Kasumi-1 (cell line): Measurements from ENCODE around the gene IRS2.
"Not testable (repeated sequence)": the region's sequence is repeated elsewhere in the genome, so short reads cannot be mapped to it uniquely, and the experiment has no call there.

Experiments
- DNase-seq, 2 experiments: peaks; one replicate each; lab custom pipeline; 2025; lab: John Stamatoyannopoulos, UW

Gene IRS2

DNA sequence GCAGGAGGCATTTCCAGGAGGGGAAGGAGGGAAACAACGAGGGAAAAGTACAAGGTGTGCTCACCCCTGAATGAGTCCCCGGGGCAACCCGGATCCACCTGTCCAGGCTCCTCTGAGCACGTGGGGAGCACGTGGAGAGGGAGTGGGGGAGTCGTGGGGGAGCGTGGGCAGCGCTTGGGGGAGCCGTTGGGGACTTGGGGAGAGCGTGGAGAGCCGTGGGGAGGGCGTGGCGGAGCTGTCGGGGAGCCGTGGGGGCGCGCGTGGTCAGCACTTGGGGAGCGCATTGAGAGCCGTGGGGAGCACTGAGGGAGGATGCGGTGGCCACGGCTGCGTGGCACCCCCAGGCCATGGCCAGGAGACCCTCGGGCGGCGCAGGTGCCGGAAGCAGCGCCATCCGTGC lies 52.8 kb downstream of the IRS2 start:
- DNase-seq, result no peak

DNA sequence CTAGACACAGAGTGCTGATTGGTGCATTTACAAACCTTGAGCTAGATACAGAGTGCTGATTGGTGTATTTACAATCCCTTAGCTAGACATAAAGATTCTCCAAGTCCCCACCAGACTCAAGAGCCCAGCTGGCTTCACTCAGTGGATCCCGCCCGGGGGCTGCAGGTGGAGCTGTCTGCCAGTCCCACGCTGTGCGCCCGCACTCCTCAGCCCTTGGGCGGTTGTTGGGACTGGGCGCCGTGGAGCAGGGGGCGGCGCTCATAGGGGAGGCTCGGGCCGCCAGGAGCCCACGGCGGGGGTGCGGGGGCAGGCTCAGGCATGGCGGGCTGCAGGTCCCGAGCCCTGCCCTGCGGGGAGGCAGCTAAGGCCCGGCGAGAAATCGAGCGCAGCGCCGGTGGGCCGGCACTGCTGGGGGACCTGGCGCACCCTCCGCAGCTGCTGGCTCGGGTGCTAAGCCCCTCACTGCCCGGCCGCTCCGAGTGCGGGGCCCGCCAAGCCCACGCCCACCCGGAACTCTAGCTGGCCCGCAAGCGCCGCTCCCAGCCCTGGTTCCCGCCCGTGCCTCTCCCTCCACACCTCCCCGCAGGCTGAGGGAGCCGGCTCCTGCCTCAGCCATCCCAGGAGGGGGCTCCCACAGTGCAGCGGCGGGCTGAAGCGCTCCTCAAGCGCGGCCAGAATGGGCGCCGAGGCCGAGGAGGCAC lies 53.8 kb downstream of the IRS2 start:
- DNase-seq, result not testable (repeated sequence)

DNA sequence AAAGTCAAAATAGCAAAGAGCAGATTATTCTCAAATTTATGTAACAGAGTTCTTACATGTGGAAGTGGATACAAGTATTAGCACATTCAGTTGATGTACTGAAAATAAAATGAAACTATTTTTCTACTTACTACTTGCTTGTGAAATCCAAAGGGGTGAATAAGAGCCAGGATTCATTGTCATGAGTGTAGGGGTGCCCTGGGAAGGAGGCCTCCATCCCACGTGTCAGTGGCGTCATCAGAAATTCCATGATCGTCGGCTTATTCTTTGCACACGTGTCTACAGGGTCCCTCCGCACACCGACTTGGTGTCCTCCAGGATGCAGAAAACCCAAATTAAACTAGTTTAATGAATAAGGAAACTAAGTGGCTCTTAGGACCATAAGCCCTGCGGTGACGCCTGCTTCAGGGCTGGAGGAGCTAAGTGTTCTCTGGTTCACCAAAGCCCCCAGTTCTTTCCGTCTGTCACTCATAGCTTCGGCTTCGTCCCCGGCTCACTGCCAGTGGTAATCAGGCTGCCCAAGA lies 55.5 kb downstream of the IRS2 start:
- DNase-seq, result peak; percentile 61 to 69

DNA sequence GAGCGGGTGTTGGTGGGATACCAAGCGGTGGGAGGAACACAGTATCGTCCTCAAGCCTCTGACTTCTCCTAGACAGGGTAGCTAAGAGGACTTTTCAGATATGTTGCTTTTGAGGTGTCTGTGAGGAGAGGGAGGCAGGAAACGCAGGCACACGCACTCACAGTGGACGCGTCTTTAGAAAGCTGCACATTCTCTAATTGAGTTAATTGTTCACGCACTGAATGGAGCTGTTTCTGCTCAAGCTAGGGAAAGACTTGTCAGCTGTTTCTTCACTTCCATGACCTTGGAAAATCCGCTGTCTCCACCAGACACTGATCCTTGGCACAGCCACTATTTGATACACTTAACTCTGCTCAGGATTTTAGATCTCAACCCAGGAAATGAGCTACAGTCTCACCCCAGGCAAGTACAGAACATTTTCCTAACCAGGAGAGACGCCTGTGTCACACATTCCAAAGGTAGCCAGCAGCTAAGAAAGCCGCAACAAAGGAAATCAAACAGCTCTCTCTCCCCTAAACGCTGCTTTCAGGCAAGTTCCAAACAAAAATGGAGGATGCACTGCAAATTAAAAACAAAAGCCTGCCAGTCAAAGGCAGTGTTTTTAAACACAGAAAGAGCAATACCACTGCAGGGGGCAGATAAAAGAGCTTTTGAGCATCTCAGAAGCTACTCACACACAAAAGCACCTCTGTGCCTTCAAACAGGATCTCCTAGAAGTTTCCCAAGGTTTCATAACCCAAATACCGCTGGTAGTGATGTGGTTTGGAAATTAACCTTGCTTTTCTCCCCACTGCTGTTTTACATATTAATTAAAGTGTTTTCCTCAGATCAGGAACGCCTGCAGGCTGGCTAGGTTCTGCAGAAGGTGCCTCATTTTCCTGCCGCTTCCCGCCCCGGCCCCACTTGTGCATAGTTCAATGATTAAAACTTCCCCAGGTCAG lies 57.3 kb downstream of the IRS2 start:
- DNase-seq, result no peak

DNA sequence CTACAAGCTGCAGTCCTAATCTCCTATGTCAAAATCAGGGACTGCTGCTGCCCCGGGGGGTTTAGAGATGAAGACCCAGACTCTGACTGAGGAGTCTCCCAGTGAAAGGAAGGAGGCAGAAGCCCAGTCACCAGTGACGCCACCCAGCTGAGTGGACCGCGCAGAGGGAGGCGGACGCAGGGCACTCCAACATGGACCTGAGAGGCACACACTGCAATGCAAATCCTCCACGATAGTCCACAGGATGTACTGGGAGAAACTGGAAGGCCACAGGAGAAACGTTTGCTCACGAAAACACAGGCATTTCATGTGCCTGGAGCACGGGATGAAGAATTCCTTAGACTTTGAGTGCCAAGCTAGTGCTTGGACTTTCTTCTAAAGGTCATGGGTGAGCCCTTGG lies 58.3 kb downstream of the IRS2 start:
- DNase-seq, result no peak

DNA sequence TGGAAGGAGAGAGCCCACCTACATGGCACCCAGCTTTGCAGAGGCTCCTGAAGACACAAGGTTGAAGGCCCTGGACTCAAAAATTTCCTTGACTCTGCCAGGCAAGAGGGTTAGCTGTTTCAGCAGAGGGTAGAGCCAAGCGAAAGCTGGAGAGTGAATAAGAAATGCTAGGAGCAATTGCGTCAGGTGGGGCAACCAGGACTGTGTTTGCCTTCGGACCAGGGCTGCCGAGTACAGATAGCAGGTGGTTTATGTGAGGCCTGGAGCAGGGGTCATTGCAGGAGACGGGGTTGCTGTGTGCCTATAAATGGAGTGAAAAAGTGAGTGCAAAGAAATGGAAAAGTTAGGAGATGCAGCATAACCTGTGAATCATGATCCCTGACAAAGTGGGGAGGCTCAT lies 59.1 kb downstream of the IRS2 start:
- no peak for DNase-seq

DNA sequence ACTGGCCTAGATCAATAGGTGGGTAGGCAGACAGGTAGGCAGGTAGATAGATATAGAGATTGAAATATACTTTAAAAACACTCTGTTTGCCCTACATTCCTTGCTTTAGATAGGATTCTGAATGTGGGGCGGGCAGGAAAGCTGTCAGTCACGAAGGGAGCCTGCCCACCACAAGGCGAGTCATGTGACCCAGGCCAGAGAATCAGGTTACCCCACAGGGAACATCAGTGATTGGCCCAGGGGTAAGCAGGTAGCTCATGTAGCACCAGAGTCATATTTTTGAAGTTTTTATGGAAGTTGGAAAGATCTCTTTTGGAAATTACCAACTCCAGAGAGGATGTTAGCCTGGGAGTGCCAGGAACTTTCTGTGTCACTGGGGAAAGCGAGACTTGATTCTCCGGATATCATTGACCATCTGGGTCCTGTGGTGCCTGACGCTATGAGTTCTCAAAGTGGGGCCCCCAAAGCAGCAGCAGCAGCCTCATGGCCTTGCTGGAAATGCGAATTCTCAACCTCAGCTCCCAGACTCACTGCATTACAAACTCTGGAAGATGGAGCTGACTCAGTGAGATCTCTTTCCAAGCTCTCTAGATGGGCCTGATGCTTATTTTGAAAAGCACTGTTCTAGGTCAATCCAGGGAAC lies 60.3 kb downstream of the IRS2 start:
- no peak for DNase-seq

DNA sequence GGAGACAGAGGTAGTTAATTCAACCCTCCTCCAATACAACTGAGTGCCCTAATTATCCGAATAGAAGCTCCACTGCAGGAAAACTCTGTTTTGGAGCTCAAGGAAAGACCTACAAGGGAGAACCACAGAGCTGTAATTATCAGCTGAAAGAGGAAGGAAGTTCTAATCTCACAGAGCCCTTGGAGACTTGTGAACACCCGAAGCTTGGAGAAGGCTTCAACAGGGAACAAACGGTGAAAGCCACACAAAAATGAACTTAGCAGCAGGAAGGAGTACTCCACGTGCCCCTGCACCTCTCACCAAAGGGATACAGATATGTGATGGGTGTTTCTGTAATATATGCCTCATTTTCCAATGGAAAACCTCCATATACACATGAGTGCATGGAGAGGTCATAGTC lies 61.1 kb downstream of the IRS2 start:
- peak; percentile 94 for DNase-seq

DNA sequence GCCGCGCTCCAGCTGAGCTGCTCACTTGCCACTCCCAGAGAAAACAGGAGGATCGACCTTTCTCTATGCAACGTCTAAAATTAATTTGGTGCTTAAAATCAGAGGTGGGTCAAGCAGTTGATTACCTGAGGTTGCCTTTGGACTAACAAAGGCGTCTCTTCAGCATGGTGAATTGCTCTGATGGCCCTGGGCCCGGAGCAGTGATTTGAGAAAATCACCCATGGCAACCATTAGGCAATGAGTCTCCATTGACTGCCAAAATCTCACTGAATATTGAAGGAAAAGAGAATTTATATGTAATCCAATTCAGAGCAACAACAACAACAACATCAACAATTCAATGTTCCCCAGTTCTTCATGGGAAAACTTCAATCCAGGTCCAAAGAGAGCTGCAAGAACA lies 61.8 kb downstream of the IRS2 start:
- DNase-seq, result no peak

DNA sequence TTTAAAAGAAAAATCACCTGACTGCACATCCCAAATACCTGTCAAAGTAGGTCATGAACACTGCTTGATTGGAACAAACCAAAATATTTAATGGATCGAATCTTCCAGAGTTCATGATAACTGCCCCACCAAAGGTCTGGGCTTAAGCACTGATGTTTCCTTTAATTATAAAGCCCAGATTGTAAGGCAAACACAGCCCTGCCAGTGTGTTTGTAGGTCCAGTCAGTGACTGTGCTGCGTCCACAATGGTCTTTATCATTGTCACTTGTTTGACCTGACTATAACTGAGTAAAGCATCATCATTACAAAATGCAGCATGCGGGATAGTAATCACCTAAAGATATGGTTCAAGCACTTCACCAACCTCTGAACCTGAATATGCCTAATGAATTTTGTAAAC lies 63.3 kb downstream of the IRS2 start:
- DNase-seq, result no peak

DNA sequence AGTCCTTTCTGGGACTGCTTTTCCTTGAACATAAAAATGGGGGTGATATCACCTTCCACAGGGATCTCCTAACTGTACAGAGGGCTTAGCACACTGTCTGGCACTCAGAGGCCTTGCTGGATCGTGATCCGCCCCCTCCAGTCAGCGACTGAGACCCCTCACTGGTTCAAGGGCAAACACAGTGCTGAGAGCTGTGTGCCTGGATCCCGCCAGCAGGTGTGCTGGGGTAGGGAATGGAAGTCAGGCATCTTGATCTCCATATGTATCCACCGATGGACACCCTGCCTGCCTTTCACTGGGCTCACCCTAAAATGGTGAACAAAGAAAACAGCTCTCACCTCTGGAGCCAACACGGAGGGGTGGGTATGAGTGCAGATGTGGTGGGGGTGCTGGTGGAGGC lies 64.3 kb downstream of the IRS2 start:
- no peak for DNase-seq

DNA sequence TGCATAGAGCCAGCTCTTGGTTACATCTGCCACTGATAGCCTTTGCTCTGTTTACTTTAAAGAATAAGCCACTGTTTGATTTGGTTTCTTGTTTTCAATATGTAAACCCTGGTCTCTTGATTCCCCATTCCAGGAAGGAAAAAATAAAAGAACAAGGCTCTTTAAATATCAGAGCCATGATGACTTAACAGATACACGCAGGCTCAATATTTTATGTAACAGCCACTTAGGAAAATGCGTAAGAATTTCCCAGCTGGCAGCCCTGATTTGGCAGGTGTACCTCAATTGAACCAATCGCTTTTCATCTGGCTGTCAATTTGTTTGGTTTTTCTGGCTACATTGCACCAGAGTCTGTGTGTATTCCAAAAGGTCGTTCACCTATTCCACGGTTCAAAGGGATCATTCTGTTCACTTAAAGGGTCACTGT lies 65.6 kb downstream of the IRS2 start:
- no peak for DNase-seq

DNA sequence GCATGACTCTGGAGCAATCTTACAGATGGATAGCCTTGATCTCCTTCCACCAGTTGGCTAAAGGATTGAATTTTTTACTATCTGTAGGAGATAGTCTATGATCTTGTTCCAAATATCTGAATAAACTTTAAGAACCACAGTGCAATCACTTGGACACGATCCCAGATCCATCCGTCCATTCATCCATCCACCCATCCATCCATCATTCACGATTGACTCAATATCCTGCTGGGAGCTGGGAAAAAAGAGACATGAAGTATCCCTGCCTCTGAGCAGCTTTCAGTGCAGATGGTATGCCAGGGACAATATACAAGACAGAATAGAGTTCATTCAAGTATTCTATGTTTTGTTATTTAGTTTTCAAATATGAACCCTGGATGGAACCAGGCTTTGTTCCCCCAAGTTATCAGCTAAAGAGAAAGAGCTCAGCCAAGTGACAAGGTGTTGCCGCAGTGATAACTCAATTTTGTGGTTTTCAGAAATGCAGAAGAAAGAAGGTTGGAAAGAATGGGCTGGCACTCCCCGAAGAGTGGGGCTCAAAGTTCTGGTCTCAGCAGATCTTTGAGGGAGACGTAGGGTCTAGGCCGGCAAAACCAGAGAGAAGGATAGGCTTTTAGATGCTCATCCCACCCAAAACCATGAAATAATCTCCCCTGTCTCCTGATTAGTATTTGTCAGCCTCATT lies 66.3 kb downstream of the IRS2 start:
- no peak for DNase-seq

DNA sequence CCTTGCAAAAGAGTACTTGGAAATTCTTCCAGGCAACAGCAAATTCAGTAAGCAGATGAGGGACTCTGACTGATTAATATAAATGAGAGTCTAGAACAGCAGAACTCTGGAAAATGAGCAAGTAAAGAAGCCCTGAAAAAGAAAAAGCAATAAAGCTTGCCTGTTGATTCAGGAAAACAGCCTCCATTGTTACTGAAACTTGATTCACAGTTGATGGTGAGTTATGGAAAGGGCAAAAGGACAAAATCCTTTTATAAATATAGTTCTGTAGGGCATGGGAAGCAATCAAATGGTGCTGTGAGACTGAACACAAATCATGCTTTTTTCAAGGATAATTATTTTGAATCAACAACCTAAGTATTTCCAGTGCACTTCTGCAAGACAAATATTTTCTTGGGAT lies 67.7 kb downstream of the IRS2 start:
- DNase-seq, result no peak

DNA sequence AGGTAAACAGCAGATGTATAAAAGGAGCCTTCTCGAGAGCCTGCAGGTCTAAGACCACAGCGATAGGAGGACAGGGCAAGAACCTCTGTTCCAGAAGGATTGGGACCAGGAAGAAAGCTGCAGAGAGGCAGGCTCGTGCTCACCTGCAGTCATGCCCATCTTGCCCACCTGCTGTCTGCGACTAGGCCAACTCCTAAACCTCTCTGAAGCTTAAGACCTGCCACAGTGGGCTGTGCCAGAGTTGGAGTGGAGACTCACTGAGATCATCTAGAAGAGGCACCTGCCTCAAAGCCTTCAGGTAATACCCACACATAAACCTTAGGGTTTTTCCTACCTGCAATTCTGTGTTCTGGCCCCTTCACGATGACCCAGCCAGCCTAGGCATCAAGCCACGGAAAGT lies 68.7 kb downstream of the IRS2 start:
- DNase-seq, result no peak

DNA sequence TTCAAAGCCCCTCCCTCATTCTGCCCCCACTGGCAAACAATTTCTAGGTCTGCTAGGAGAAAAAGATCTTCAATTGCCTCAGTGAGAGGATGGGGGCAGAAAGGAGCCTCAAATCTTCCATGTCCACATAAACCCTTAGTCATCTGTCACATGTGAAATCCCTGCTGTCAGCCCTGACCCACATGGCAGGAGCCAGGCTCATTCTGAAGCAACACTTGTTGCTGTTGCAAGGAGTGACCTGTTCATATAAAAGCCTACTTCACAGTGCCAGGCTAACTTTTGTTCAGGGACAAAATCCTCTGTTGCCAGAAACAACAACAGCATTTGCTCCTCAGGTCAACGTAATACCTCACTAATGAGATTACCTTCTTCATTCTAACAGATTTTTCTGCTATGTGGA lies 70.5 kb downstream of the IRS2 start:
- peak in 1 of 2 experiments; percentile 26 for DNase-seq

DNA sequence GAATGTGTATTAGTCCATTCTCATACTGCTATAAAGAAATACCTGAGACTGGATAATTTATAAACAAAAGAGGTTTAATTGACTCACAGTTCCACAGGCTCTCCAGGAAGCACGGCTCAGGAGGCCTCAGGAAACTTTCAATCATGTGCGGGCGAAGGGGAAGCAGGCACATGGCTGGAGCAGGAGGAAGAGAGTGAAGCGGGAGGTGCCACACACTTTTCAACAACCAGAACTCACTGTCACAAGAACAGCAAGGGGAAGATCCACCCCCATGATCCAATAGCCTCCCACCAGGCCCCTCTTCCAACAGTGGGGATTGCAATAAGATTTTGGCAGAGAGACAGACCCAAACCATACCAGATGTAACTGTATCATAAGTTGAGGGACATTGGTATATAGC lies 72.7 kb downstream of the IRS2 start:
- DNase-seq, result peak; percentile 38 to 60

DNA sequence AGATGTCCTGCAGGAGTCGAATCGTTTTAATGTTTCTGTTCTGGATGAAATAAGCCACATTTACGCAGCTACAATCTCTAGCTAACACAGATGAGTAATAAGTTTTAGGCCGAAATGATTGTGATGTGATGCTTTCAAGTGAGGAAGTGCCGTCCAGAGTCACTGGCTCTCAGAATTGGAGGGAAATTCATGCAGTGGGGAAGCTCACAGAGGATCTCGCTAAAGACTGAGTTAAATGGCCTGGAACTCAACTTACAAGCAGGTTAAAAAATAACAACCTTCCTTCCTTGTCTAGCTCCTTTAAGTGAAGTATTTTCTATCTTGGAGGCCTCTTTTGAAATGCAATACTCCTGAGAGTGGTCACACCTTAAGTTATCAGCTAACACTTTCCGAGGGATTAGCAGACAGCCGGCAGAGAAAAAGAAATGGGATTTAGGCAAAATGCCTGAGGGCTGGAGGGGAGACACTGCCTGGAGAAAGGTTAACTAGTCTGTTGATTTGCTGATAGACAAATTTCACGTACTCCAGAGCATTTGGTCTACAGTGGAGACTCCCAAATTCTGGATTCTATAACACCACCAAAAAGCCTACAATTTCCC lies 74.2 kb downstream of the IRS2 start:
- DNase-seq, result no peak

DNA sequence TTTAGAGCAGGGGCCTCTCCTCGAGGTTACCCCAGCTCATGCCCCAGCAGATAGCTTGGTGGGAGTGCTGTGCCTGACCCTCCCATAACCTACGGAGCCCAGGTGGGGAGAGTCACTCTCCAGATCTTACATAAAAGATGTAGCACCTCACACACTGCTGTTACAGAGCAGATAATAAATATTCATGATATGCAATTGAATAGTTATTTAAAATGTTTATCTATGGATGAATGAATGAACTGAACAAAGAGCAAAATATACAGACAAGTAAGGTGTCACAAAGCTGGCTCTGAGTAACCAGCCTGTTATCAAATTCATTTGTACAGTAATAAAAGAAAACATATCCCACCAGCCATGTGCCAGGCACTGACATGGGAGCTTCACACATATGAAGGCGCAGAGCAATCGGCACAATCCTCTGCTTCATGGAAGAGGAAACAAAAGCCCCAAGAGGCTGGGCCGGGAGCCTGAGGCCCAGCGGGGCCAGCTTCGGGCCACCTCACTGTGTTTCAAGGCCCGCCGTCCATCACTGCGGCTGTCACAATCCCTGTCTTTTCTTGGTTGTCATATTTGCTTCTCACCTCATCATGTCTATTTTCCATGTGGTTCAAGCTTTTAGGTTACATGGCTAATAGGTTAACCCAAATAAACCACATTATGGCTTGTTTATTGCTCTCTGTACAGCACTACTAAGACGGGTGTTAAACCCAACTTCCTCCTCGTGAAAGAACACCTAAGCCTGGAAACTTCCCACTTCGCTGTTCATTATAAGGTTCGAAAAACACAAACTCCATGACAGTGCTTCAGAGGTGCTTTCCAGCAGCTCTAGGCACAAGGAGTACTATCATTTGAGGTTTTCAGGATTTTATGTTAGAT lies 78.4 kb downstream of the IRS2 start:
- DNase-seq, result no peak

DNA sequence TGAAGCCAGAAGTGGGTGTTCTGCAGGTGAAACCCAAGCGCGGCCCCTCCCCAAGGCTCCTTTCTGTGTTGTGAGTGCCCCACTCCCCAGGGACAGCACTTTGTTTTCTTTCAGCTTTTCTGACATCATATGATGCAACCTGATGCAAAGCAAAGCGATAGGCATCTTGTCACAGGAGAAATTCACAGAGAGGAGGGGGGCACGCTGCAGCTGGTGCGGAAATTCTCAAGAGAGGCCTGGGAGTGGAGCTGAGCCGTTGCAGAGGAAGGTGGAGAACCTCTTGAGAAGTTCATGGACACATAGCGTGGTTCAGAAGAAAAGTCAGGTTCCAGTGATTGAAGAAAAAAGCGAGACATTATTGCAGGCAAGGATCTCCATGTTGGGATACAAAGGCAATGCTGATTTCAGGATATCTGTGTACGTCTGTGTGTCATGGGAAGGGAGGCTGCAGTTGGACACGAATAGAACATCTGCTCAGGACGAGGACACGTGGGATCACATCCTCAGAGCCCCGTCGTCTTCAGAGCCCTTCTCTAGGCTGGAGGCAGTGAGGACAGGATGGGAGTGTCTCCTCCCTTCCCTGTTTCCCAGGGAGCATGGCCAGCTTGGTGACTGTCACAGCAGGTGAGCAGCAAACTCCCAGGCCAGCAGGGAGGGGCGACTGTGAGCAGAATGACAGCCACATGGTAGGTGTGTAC lies 79.2 kb downstream of the IRS2 start:
- no peak for DNase-seq
